Measurements from ENCODE around the gene RPRD1A.
"Not testable (repeated sequence)": the region's sequence is repeated elsewhere in the genome, so short reads cannot be mapped to it uniquely, and the experiment has no call there.

The RPRD1A gene

DNA sequence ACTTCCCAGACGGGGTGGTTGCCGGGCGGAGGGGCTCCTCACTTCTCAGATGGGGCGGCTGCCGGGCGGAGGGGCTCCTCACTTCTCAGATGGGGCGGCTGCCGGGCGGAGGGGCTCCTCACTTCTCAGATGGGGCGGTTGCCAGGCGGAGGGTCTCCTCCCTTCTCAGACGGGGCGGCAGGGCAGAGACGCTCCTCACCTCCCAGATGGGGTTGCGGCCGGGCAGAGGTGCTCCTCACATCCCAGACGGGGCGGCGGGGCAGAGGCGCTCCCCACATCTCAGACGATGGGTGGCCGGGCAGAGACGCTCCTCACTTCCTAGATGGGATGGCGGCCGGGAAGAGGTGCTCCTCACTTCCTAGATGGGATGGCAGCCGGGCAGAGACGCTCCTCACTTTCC, 10.4 kb upstream of the RPRD1A start:
- DNase-seq = not testable (repeated sequence)

DNA sequence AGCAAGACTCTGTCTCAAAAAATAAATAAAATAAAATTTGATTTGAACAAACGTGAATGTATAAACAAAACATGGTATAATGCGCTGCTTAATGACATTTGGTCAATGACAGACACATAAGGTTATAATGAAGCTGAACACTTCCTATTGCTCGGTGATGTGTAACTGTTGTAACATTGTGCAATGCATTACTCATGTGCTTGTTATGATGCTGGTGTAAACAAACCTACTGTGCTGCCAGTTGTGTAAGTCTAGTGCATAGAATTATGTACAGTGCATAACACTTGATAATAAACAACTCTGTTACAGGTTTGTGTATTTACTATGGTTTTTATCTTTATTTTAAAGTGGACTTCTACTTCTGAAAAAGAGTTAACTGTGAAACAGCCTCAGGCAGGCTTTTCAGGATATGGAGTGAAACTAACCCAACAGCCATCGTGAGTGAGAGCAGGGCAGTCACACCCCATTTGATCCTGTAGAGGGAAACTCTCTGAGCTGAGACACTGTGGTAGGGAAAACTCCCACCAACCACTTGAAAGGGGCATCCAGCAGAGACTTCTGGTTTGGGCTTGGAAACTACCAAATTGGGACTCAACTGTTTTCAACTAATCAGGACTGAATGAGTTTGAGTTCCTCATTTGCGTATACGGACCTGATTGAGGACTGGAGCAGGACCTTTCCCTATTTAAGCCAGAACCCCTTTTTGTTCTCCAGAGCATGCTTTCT, 8.7 kb upstream of the RPRD1A start:
- peak; percentile 87 for DNase-seq

DNA sequence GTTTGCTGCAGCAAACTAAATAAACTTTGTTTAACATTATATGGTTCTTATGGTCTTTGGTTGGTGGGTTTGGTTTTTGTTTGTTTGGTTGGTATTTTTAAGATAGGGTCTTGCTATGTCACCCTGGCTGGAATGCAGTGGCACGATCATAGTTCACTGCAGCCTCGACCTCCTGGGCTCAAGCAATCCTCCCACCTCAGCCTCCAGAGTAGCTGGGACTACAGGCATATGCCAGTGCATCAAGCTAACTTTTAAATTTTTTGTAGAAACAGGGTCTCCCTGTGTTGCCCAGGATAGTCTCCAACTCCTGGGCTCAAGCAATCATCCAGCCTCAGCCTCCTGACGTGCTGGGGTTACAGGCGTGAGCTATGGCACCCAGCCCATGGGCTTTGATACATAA, 7.1 kb upstream of the RPRD1A start:
- no peak for DNase-seq

DNA sequence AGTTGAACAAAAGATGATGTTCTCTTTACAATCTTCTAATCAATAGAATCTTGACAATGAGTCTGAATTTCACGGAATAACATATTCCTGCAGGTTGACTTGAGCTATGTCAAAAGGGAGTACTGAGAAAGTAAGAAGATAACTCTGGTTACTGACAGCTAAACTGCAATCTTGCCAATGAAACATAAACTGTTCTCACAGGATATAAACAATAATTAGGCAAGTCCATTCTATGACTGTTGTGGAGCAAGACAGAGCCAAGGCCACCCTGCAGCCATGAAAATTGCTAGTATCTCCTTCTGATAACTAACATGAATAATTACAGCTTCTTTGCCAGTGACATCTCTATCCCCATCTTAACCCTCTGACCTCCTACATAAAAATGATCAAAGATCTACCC, 6.3 kb upstream of the RPRD1A start:
- no peak for DNase-seq

DNA sequence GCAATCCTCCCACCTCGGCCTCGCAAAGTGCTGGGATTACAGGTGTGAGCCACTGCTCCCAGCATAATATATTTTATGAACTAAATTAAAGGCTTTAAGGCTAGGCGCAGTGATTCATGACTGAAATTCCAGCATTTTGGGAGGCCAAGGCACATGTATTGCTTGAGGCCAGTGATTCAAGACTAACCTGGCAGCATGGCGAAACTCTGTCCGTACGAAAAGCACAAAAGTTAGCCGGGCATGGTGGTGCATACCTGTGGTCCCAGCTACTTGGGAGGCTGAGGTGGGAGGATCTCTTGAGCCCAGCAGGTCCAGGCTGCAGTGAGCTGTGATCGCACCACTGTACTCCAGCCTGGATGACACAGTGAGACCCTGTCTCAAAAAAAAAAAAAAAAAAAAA, 5.0 kb upstream of the RPRD1A start:
- not testable (repeated sequence) for DNase-seq

DNA sequence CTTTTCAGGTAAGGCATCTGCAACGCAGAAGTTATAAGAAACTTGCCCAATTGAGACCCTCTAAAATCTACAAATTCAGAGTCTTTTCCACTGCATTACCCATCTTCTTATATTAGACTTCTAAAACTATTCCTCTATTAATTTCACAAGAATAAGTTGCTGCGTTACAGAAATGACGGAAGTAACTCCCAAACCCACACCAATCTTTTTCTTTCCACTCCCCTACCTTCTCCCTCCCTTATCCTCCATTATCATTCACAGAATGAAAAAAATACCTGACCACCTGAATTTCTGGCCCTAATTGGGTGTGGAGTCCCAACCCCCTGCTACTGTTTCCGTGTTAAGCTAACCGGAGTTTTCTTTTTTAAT, 689 bp downstream of the RPRD1A start:
- peak; percentile 49 for DNase-seq

DNA sequence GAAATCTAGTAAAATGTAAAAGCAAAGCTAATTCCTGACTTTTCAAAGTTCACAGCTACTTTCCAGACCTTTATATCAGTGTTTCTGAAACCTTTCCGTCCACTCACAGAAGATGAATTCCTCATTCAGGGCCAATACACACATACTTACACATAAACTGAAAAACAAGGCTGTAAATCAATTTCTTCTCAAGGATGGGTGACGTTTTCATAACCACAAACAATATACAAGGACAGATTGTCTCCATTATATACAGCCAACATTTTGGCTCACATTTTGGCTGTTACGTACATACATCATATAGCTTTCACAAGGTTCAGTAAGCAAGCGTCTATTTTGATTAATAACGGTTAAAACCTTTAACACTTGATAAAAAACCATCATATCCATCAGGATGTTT, 1.4 kb downstream of the RPRD1A start:
- no peak for DNase-seq

DNA sequence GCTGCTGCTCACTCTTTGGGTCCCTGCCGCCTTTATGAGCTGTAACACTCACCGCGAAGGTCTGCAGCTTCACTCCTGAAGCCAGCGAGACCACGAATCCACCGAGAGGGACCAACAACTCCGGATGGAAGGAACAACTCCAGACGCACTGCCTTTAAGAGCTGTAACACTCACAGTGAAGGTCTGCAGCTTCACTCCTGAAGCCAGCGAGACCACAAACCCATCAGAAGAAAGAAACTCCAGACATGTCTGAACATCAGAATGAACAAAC, 2.6 kb downstream of the RPRD1A start:
- DNase-seq = not testable (repeated sequence)

DNA sequence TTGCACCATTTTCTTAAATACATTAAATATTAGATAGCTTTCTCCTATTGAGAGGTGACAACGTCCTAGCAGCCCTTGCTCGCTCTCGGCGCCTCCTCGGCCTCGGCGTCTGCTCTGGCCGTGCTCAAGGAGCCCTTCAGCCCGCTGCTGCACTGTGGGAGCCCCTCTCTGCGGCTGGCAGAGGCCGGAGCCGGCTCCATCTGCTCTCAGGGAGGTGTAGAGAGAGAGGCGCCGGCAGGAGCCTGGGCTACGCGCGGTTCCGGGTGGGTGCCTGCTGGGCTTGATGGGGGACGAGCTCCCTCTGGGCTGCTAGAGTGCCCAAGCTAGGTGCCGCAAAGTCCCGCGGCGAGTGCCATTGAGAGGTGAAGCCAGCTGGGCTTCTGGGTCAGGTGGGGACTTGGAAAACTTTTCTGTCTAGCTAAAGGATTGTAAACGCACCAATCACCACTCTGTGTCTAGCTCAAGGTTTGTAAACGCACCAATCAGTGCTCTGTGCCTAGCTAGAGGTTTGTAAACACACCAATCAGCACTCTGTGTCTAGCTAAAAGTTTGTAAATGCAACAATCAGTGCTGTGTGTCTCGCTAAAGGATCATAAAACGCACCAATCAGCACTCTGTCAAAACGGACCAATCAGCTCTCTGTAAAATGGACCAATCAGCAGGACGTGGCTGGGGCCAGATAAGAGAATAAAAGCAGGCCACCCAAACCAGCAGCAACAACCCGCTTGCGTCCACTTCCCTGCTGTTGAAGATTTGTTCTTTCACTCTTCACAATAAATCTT, 3.1 kb downstream of the RPRD1A start:
- no peak for DNase-seq

DNA sequence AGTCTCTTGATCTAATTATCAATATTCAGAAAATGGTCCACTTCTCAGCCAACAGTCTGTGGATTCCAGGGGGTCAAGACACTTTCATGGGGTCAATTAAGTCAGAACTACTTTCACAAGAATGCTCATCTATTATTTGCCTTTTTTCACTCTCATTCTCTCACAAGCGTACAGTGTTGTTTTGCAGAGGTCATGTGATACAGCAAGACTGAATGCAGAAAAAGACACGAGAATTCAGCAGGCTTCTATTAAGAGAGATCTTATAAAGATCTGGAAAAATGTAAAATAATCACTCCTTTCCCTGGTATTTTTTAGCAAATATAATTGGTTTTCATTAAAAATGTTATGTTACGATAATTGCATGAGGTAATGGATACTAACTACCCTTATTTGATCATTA, 8.7 kb downstream of the RPRD1A start:
- DNase-seq = no peak

DNA sequence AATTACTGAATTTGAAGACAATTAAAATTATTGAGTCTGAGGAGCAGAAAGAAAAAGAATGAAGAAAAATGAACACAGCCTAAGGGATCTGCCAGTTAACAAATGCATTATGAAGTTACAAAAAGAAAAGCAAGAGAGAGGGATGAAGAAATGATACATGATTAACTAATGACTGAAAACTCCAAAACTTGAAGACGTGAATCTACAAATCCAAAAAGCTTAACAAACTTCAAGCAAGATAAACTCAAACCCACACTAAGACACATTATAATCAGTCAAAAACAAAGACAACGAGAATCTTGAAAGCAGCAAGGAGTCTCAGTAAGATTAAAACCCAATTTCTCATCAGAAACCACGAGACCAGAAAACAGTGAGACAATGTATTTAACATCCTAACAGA, 15.6 kb downstream of the RPRD1A start:
- no peak for DNase-seq

DNA sequence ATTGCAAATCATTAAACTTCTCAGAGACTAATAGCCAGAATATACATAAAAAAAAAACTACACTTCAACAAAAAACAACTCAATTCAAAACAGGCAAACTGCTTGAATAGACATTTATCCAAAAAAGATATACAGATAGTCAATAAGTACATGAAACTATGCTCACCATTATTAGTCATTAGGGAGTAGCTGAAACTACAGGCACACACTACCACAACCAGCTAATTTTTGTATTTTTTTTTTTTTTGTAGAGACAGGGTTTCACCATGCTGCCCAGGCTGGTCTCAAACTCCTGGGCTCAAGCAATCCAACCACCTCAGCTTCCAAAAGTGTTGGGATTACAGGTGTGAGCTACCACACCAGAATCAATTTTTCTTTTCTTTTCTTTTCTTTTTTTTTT, 16.9 kb downstream of the RPRD1A start:
- DNase-seq = no peak

DNA sequence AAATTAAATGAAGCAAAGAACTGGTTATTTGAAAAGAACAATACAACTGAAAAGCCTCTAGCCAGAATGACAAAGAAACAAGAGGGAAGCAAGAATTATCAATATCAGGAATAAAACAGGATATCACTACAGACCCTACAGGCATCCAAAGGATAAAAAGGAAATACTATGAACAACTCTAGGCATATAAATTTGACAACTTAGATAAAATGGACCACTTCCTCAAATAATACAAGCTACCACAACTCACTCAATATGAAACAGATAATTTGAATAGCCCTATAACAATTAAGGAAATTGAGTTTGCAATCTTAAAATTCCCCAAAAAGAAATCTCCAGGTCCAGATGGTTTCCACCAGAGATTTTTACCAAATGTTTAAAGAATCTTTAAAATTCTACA, 19.8 kb downstream of the RPRD1A start:
- peak; percentile 35 for DNase-seq

DNA sequence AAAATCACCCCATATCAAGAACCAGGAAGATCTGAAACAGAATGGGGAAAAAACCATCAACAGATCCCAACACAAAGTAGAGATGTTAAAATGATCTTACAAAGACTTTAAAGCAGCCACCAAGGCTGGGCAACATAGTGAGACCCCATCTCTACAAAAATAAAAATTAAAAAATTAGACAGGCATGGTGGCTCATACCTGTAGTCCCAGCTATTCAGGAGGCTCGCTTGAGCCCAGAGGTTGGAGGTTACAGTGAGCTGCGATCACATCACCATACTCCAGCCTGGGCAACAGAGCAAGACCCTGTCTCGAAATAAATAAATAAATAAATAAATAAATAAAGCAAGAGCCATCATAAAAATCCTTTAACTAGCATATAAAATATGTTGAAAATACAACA, 20.5 kb downstream of the RPRD1A start:
- DNase-seq = no peak

DNA sequence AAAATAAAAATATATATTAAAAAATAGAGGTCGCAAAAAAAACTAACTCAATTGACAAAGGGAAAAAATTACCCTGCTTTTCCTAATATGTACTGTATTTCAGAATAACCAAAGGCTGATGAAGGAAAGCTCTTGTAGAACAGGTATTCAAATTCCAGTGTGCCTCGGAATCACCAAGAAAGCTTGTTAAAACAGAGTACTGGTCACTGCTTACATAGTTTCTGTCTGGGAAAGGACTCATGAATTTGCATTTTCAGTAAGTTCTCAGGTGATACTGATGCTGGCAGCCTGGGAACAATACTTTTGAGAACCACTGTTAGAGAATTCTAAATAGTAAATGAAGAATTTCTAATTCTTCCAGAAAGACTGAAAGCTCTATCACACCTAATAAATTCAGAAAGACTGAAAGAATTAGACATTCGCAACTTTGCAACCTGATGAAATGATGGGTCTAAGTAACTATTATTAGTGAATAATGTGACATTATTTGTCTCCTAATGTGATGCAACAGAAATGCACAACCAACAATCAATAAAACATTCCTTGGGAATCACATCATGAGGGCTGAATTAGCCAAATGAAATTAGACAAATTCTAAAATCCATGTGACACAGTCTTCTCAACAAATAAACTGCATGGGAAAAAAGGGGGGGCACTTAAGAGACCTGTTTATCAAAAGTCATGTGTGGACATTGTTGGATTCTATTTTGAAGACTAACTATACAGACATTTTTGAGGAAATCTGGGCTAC, 21.9 kb downstream of the RPRD1A start:
- no peak for DNase-seq

DNA sequence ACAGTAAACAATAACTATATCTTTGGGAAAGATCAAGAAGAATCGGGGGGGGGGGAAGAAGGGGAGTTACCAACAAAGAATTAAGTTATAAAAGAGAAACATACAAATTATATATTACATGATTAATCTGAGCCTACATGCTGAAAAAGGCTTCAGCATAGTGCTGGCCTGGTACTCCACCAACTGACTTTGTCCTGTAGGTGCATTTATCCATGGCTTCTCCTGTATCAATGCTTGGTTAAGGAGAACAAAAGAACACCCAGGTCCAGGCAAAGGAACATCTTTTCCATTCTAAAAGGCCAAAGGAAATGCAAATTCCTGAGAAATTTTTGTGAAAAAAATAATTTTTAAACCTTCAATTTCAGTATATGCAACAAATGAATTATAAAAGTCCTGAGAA, 24.2 kb downstream of the RPRD1A start:
- DNase-seq = no peak

DNA sequence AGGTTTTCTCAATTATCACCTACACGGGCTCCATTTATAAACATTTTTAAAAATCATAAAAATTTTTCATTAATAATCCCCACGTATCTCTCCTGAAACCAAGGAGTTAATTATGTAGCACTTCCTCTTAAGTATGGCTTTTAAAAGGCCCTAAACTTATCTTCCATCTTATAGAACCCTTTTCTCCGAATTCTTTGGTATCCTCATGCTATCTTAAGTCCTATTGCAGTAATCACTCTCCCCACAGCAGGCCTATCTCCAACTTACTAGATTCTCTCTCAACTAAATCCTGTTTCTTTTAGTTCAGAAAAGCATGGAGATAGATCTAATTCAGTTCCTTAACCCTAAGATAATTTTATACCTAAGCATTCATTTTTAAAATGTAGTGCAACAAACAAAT, 26.2 kb downstream of the RPRD1A start:
- no peak for DNase-seq

DNA sequence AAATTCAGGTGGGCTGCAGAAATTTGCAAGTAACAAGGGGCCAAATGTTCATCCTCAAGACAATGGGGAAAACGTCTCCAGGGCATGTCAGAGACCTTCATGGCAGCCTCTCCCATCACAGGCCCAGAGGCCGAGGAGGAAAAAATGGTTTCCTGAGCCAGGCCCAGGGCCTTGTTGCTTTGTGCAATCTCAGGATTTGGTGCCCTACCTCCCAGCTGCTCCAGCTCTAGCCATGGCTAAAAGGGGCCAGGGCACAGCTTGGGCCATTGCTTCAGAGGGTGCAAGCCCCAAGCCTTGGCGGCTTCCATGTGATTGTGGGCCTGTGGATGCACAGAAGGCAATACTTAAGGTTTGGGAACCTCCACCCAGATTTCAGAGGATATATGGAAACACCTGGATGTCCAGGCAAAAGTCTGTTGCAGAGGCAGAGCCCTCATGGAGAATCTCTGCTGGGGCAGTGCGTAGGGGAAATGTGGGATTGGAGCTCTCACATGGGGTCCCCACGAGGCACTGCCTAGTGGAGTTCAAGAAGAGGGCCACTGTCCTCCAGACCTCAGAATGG, 29.2 kb downstream of the RPRD1A start:
- no peak for DNase-seq

DNA sequence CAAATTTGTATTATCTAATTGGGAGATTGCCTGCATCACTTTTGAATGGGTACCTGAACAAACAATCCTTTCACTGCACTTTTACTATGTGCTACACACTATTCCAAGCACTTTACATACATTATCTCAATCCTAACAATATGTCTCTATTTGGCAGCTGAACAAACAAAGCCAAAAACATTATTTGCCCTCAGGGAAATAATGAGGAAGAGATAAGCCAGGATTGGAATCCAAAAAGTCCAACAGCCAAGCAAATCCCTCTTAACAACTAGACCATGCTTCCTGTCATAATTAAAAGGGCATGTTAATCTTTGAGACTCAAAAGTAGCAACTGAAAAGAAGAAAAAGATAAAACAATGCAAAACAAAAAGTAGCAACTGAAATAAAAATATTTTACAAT, 32.1 kb downstream of the RPRD1A start:
- no peak for DNase-seq

DNA sequence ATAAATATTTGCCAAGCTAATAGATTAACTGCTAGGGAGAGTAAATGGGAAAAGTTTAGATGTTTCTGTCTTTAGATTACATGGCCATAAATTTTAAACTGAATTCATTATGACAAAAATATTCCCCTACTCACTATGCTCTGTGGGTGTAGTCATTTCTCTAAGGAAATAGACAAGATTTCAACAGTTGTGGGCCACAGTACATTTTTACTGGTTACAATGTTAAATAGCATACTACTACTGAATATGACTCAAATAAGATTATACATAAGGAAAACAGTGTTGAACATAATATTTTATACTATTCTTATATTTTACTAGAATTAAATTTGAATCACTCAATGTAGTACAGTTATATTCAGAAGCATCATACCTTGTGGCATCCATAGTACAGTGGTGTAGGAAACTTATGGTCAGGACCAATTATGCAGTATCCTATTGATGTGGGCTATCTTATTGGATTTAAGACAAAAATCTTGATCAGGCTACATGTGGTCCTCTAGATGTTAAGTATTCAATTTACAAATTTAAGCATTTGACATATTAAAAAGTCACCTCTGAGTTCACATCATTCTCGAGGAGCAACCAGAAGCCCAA, 33.0 kb downstream of the RPRD1A start:
- no peak for DNase-seq

DNA sequence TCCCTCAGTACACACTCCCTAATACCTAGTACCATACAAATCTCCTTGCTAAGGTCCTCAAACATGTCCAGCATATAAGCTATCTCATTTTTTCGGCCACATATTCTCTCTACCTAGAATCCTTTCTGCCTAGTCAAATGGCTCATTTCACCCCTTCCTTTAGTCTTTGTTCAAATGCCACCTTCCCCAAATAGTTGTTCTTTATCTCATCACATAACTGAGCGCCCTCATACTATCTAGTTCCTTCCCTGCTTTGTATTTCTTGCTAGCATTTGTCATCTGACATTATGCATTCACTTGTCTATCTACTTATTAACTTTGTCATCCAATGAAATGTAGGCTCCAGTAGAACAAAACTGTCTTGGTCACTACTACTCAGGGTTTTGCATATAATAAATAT, 35.5 kb downstream of the RPRD1A start:
- no peak for DNase-seq

DNA sequence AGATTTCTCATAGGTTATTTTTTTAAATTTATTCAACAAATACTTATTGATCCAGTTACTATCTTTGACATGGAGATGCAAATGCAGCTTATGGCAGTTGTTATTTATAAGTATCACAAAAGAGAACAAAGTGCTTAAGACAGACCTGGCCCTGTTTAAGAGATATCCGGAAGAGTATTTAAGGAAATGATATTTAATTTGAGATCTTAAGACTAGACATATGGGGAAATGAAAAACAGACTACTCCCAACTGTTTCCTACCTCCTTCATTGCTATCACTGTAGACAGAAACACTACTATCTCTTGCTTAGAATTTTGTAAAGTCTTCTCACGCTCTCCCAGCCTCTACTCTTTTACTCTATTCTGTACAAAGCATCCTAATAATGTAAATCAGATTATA, 36.0 kb downstream of the RPRD1A start:
- peak; percentile 36 for DNase-seq

DNA sequence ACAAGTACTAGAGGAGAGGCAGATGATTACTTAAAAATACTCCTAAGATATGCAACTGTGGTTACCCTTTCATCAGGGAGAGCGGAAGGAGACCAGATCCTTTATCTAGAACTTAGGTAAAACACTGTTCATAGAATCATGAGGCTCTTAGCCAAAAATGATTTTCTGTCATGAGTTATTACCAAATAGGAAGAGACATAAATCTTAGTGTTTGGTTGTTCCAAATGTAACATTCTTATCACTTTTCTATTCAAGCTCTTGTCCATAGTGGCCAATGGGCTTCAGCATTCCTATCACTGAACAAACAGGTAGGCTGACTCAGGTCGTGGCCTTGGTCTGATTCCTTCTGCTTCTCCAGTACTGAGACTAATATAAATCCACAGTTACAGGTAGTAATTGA, 38.5 kb downstream of the RPRD1A start:
- DNase-seq = no peak

DNA sequence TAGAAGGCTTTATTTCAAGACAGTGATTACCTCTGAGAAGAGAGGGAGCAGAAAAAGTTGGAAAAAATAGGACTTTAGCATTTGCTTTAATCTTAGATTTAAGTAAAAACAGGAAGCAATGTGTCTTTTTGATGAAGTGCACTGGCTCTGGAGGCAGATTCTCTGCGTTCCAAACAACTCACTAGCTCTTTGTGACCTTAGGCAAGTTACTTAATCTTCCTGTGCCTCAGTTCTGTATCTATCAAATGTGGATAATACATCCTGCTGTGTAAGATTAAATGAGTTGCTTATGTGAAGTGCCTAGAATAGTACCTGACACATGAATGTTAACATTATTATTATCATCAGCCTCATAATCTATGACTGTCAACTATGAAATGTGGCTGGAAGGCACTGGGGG, 42.3 kb downstream of the RPRD1A start:
- DNase-seq = no peak
